ENCODE data around the gene ZNF536.
"Not testable (repeated sequence)": the region's sequence is repeated elsewhere in the genome, so short reads cannot be mapped to it uniquely, and the experiment has no call there.

ZNF536 gene

DNA sequence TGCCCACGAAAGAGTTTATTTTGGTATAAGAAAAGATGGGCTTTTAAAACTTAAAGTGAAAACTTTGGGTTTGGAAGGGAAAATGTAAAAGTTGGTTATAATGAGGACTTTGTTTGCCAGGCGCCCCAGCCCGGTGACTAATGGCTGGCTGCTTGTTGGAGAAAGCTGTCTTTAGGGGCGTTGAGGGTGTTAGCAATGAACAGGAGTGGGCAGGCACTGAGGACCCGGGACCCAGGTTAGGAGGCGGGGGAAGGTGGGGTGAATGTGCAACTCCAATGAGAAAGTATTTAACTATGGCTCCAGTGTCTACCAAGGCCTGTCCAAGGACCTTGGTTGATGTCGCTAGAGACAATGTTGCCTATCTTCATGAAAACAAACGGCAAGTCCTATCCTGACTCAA, 118.6 kb downstream of the ZNF536 start:
- DNase-seq: no peak

DNA sequence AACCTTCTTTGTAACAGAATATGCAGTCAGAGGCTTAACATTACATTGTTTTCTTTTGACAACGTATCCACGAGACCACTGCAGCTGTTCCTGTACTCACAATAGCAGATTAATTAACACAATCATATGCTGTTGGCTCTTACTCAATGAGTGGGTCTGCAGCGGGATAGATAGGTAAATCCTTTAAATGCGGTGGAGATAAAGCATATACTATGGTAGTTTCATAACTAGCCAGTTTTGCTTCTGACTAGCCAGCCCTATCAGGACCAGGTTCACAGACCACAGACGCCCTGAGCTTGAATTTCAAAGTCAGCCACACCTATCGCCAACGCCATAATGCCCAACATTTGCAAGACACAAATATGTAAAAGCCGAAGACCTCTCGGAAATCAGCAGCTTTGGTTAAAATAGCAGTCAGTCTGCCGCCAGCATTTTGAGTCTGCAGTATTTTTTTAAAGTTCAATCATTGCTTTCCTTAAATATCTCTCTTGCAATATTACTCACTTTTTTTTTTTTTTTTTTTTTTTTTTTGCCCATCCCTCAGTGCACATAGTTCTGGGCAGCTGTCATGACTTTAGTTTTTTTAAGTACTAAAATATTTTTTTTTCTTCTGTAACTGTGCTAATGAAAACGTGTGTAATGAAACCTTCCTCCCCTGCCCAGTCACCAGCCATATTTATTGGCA, 120.5 kb downstream of the ZNF536 start:
- no peak for DNase-seq

DNA sequence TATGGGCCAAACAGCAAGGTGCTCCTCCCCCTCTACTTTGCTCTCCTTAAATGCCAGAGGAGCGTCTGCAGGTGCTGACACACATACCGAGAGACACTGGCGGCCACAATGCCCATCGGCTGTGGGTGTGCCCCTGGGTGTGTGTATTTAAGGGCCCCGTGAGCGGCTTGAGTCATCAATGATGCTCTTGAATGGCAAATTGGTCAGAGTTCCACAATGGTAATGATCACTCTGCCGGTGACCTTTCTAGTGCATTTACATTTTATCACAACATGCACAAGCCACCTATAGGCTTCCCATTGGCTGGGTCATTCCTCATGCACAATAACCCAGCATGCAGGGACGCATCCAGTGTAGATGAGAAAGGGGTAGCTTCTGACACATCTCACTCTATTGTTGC, 124.8 kb downstream of the ZNF536 start:
- no peak for DNase-seq

DNA sequence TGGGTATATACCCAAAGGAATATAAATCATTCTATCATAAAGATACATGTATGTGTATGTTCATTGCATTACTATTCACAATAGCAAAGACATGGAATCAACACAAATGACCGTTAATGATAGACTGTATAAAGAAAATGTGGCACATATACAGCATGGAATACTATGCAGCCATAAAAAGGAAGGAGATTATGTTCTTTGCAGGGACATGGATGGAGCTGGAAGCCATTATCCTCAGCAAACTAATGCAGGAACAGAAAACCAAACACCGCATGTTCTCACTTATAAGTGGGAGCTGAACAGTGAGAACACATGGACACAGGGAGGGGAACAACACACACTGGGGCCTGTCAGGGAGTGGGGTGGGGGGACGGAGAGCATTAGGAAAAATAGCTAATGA, 125.9 kb downstream of the ZNF536 start:
- DNase-seq: not testable (repeated sequence)

DNA sequence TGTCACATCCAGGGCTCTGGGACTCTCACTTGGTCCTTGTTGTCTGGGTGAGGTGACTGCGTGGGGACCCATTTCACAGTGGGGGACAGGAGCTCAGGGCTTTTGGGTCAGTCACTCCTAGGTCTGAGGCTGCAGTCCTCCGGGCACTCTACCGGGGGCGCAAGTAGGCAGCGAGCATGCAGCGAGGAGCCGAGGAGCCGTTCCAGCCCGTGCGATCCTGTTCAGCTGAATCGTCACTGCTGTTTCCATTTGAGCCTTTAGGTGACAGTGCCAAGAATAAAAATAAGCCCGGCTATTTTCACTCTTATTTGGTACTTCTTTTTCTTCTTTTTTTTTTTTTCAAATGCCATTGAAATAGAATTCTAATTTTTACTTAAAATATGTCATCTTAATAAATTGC, 126.5 kb downstream of the ZNF536 start:
- no peak for DNase-seq

DNA sequence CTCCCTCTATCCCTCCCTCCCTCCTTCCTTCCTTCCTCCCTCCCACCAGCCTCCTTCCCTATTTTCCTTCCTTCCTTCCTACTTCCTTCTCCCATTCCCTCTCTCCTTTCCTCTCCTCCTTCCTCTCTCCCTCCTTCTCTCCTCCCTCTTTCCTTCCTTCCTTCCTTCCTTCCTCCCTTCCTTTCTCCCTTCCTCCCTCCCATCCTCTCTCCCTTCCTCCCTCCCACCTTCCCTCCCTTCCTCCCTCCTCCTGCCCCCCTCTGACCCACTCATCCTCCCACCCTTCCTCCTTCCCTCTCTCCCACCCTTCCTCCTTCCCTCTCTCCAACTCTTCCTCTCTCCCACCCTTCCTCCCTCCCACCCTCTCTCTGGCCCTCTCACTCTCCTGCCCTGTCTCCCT, 132.1 kb downstream of the ZNF536 start:
- no peak for DNase-seq

DNA sequence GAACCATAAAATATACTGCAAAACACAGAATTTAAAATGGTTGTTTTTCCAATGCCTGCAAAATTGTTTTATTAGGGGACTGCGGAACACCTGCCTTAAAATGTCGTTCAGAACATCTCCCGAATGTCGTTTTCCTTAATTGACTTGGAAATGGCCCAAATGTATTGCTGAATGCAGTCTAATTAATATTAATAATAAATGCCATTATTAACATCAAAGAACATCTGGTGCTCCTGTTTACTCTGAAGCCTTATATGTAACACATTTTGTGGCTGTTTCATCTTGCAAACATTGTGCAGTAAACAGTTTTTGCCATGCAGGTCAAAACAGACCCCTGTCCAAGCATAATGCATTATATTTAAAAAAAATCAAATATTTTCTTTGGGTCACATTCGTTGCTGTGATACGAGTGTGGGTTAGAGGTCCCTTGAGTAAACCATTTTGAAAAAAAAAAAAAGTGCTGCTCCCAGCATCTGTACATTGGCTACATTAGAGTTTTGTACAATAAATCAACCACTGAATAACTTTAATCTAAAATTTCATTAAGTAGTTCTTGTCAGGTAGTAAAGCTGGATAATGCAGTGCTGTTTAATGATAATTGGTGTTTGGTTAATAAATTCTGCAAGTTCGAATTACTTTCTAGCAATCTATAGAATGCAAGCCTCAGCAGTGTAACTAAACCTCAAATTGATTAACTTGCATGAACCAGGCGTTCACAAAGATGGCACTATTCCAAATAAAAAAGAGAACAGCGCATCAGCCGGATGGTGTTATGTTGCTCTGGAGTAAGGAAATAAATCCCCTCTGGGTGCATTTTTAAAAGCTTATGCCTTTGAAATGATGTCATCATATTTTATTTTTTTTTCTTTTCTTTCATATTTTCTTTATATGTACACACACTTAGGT, 140.2 kb downstream of the ZNF536 start:
- no peak for DNase-seq

DNA sequence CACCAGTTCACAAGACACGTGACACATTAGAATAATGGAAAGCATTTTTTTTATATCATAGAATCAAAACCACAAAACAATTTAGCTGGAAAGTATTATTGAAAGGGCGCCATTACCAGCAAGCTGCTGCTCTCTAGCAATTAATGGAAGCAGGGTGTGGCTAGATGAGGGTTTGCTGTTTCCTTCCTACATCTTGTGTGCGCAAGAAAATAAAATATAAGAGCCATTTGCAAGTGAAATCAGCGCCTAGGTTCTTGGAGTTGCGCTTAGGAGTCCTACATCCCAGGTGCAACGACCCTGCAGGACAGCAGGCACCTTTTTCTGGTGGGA, 140.9 kb downstream of the ZNF536 start:
- DNase-seq: no peak

DNA sequence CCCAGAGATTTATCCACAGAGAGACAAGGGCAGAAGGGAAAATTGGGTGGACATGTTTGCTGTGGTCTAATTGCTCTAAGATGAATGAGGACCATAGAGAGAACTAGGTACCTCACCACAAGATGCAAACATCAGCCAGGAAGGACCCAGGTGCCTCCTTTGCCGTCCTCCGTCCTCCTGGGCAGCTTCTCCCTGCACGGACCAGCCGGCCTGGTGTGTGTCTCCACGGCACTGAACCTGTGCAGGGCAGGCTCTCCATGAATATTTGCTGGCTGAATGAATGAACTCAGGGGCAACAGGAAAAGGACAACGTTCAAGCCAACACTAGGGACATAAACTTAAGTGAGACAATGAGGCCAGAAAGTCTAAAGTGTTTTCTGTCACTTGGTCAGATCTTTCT, 143.9 kb downstream of the ZNF536 start:
- DNase-seq: no peak

DNA sequence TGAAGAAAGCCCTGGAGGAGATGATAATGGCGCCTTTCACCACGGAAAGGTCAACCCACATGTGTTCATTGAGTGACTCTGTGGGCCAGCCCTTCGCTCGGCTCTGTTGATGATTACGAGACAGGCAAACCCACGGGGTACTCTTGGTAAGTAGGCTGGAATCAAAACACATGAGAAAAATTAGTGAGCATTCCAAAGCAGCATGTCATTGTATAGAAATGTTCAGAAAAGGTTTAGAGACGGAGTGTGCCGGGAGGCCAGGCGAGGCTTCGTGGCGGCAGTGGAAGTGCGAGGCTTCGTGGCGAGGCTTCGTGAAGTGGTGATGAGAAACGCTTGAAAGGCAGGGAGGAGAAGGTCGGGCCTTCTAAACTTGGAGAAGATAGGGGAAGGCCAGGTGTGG, 144.3 kb downstream of the ZNF536 start:
- DNase-seq: no peak

DNA sequence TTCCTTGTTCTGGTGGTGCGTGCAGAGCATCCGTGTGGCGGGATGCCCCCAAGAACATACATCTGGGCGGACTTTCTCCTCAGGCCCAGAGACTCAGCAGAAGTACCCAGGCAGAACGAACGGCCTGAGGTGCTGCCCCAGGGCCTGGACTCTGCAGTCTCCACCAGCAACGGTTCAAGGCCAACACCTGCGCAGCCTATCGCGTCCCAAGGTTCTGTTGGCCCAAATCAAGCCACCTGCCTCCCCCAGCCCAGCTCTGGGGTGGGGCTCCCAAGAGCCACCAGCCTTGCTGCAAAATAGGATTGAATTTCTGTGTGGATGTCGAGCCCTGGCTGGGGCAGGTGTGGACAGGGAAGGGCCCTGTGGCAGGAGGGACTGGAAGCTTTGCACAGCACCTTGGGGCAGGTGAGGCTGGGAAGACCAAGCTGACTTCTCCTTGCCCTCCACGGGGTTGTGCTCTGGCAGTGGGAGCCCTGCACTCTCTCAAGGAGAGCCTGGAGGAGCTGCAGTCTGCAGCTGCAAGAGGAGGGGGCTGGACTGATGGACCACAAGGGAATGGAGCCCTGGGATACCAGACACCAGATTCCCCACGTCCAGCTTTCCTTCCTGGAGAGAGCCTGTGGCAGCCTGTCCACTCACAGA, 146.9 kb downstream of the ZNF536 start:
- DNase-seq: no peak

DNA sequence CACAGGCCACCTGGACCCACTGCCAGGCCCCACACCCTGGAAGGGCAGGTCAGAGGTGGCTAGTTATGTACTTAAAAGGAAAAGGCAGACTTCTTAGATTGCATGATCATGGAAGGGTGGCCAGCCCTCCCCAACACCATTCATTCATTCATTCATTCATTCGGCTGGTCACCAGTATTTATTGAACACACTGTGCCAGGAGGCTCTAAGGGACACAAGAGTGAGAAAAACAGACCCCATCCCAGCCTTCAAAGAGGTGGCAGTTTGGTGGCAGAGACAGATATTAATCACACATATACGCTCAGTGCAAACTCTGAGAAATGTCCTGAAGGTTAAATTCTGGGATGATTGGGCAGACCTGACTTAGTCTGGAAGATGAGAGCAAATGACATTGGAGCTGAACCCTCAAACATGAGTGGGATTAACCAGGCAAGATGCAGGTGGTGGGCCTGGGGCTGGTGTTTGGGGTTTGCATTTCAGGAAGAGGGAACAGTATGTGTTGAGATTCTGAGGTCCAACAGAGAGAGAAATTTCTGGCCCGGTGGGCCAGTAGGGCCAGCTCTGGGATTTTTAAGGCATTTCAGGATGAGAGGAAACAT, 147.5 kb downstream of the ZNF536 start:
- no peak for DNase-seq

DNA sequence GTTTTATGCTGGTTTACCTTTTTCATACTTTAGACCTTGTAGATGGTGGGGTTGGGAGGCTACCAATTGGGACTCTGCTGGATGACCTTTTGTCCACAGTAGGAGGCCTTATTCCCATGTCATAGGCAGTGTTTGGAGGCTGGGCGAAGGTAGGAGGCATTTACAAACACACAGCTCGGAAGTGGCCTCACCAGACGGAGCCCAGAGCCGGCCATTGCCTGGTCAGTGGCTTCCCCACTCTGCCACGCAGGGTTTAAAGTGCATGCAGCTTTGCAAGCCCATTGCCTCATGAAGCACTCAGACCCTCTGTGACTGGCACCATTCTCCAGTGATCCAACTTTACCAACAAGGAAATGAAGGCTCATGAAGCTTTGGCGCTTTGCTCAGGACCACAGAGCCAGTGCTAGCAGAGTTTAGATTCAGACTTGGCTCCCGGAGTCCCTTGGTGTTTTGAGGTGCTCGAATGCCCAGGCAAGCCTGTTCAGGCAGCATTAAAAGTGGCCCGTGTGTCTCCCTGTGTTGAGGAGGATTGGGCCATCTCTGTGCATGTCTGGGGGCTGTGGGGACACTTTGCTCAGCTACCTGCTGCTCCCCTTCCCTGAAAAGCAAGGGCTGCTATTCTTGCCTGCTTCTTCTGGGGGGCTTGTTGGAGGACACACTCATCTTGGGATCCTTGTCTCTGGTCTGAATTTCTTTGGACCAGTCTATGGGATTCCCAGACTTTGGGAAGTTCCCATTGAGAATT, 148.7 kb downstream of the ZNF536 start:
- no peak for DNase-seq

DNA sequence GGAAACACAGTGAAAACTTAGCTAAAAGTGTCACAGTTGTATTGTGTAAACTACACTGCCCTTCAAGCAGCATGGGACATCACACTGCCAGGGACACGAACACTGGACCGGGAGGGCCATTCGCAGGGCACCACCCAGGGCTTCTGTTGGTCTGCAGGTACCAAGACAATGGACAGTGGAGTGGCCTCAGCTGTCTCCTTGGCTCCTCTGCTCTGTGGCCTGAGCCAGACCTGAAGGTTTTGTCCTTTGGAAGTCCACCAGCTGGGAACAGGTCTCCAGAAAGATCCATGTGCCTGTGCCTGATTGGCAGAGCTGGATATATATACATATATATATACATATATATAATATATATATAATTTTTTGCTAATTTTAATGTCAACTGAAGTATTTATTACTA, 149.8 kb downstream of the ZNF536 start:
- no peak for DNase-seq

DNA sequence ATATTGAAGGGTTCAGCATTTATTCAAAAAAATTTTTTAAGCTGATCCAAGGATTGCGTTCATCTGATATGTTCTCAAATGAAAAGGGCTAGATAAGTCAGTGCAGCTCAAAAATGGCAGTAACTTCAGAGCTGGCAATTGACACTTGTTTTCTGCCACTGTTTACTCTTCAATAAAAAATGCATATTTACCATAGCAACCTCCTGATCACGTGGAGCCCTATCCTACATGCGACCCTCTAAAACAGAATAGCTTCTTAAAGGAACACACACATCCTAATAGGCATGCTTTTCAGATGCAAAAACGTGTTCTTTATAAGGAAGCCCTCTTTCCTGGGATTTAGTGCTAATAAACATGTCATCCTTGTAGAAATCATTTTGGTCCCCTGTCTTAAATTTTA, 150.2 kb downstream of the ZNF536 start:
- no peak for DNase-seq

DNA sequence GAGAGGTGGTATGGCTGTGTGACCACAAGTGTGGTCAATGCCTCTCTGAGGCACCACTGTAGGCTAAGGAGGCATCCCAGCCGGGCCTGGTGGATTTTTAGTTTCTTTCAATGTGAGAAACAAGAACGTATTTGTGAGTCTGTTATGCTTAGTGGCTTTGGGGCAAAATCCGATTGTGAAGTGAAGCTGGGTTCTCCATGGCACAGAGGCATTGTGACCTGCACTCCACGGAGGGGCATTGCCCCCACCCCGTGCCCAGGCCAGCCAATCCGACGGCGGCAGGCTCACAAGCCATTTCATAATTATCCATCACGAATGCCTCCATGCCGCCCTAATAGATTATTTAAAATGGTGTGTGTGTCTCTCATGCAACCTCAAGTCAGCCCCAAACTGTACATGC, 151.6 kb downstream of the ZNF536 start:
- DNase-seq: no peak

DNA sequence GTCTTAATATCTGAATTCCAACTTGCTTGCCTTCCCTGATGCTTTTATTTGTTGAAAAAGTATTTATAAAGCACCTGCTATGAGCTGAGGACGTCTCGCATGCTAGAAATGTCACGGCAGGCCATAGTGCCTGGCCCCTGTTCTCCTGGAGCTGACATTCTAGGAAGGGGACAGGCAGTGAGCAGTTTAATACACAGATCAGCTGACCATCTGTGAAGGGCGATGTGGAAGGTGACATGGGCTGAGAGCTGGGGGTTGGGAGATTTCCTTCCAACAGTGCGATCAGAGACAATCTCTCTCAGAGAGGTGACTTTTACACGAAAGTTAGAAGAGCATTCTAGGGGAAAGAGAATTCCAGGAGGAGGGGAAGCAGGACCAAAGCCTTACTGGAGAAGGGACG, 153.2 kb downstream of the ZNF536 start:
- no peak for DNase-seq

DNA sequence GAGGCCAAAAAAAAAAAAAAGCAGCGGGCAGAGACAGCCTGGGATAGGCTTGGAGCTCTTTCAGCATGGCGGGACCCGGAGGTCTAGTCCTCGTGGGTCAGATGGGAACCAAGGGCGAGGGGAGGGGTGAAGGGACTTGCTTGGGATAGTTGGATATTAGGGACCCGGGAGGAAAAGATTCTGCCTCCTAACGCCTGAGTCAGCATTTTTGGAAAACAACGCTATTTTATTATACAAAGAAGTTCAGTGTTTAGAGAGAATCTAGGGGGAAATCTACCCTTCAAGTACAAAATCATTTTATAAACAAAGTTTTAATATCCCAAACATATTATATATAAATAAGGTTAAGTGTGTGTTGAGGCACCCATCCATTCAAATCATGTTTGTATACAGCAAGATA, 156.7 kb downstream of the ZNF536 start:
- no peak for DNase-seq

DNA sequence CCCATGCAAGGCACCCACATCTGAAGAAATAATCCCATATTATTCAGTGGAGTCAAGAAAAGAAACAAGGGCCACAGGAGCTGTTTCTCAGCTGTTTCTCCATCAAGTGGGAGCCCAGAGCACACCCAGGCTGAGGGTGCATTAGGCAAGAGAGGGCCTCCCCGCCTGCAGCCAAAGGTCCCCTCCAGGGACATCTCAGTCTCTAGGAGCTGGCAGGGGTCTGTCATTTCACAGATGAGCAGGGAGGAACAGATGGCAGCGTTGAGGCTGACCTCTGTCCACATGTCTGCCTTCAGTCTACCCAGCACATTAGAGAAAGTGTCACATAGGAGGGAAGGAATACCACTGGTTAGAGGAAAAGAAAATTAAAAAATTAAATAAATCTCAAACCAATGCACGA, 157.7 kb downstream of the ZNF536 start:
- DNase-seq: no peak

DNA sequence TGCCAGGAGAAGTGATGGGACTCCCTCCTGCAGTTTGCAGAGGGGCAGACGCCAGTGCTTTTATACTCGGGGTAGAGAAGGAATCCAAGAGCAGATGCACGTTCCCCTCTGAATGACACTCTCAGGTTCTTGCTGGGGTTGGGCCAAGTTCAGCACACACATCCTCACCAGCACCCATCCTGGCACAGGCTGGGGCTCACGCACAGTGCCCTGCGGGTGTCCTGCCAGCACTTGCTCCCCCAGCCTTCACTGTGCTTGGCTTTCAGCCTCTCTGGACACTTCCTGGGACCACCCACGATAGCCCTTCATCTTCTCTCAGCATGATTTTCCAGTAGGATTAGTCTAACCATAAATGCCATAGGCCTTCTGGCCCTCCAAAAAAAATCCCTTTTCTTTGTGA, 158.6 kb downstream of the ZNF536 start:
- no peak for DNase-seq

DNA sequence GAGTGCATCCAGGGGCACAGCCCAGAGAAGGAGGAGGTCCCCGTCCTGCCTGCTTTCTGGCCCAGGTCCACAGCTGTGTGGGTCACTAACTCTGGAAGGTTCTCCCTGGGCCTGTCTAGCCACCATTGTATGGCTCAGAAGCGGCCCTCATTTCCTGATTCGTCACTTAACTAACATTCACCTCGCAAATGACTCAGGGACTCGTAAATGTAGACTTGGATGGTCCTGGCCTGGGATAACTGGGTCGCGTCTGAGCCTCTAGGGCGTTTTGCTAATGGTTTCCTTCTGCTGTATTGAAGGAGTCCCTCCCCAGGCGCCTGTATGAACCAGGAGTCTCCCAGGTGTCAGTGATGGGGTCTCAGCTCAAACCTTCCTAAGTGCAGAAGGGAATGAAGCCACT, 162.8 kb downstream of the ZNF536 start:
- DNase-seq: no peak

DNA sequence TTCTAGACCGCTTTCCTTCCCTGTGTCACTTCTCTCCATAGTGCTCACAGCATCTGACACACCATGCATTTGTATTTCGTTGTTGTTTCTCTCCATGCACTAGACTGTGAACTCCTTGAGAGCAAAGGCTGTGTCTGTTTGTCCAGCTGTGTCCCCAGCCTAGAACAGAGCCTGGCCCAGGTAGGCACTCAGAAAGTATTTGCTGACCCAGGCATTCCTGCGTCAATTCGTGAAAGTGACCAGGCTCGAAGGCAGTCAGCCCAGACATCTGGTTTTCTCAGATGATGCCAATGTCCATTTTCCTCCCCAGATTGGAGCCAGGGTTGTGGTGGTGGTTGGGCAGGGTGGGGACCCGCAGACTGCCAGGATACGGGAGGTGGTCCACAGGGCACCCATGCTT, 164.8 kb downstream of the ZNF536 start:
- no peak for DNase-seq

DNA sequence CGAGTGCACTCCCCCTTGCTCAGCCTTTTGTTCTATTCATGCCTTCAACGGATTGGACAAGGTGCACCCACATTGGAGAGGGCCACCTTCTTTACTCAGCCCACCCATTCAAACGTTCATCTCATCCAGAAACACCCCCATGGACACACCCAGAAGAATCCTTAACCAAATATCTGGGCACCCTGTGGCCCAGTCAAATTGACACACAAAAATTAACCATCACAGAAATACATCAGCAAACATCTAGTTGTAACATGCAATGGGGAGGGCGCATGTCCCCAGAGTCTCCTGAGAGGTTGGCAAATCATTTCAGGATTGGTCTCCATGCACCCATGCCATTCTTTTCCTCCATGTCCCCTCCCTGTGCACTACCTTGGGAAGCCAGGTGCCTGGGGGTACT, 167.1 kb downstream of the ZNF536 start:
- DNase-seq: no peak

Measured in activated CD4-positive, alpha-beta T cell treated with anti-CD3 and anti-CD28 coated beads for 48 hours (primary cell).